ENCODE data around the gene VWA8. TPM values are rescaled to one million over a fixed set of nuclear protein-coding genes. Genes with fewer than 3 reads are reported as not detected.
A peak's percentile ranks its signal among the peaks of the same experiment; 100 is the strongest.

Gene VWA8
- polyA plus RNA-seq, 1 of the 3 experiments (the other 2 are of a cell fraction) = 5.5 TPM

DNA sequence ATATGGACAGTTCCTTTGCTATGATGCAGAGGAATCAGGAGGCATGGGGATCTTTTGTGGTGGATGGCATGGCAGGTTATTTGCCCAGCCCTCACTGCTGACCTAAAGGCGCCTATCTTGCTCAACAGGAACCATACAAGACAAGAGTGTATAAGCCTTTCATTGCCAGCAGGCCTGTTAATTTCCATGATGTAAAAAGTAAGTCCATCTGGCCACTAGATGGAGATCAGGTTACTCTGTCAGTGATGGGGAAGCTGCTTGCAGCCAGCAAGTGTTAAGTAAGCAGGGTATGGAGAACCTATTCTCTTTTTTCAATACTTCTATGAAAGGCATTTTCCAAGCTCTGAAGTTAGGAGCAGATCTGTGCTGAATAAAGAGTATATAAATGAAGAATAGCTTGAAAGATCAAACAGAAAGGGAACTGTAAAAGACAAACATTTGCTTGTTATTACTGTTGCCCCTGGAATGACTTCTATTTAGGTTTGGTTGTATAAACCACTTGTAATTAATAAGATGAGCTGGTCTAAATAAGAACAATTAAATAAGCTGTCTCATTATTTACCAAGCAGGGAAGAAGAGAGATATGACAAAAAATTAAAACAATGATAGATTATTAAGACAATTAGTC lies 292.7 kb downstream of the VWA8 start (continued):
- TF ChIP-seq FOXJ3 (CRISPR knock-in tag; IDR thresholded peaks at IDR 0.05) = no peak
- no peak for TF ChIP-seq YY1 (IDR thresholded peaks at IDR 0.05; ENCODE audit: low read depth)
- TF ChIP-seq USF1 (IDR thresholded peaks at IDR 0.05; ENCODE audit: borderline replicate concordance, low read depth) = no peak
- no peak for TF ChIP-seq RXRA (IDR thresholded peaks at IDR 0.05; ENCODE audit: borderline replicate concordance, low read depth)
- TF ChIP-seq, protein P1, sequence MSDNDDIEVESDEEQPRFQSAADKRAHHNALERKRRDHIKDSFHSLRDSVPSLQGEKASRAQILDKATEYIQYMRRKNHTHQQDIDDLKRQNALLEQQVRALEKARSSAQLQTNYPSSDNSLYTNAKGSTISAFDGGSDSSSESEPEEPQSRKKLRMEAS (IDR thresholded peaks at IDR 0.05; ENCODE audit: low read depth) = no peak
- TF ChIP-seq MEF2A (IDR thresholded peaks at IDR 0.05; ENCODE audit: borderline replicate concordance, low read depth) = no peak
- peak; percentile 95 for TF ChIP-seq SMC3 (IDR thresholded peaks at IDR 0.05; ENCODE audit: low read depth, low read length)
- no peak for TF ChIP-seq NFIC (IDR thresholded peaks at IDR 0.05; ENCODE audit: borderline replicate concordance)
- TF ChIP-seq FOXM1 (IDR thresholded peaks at IDR 0.05; ENCODE audit: low read depth) = no peak
- no peak for TF ChIP-seq IRF3 (IDR thresholded peaks at IDR 0.05; ENCODE audit: low read depth, low read length)
- no peak for TF ChIP-seq TAF1 (IDR thresholded peaks at IDR 0.05; ENCODE audit: borderline replicate concordance, low read depth, low read length)
- TF ChIP-seq SIN3A (IDR thresholded peaks at IDR 0.05; ENCODE audit: borderline replicate concordance, low read depth, low read length) = no peak
- no peak for TF ChIP-seq REST (IDR thresholded peaks at IDR 0.05; ENCODE audit: low read depth, low read length)
- no peak for TF ChIP-seq TEAD4 (IDR thresholded peaks at IDR 0.05; ENCODE audit: borderline replicate concordance, insufficient read depth)
- TF ChIP-seq ZBTB33 (IDR thresholded peaks at IDR 0.05; ENCODE audit: borderline replicate concordance, low read depth) = no peak
